ENCODE data around the gene ALOX15B. TPM values are rescaled to one million over a fixed set of nuclear protein-coding genes. Genes with fewer than 3 reads are reported as not detected.
A peak's percentile ranks its signal among the peaks of the same experiment; 100 is the strongest.

Gene ALOX15B
- total RNA-seq, 1 donor from 2014 or later: 80.2 TPM

- no peaks in the 10 kb centered on the region for H3K9me3 ChIP-seq
- DNase-seq (peak; percentile 59), ATAC-seq (no peak)
- H3K4me3 ChIP-seq: no peak overlapping the region
- peaks cover 14% of the 10 kb centered on the region for H3K4me1 ChIP-seq
- H3K27ac ChIP-seq: no peak overlapping the region
- H3K36me3 ChIP-seq: no peaks in the 10 kb centered on the region
- H3K27me3 ChIP-seq: peaks cover 32% of the 10 kb centered on the region
- TF ChIP-seq CTCF (IDR thresholded peaks at IDR 0.05): no peak
- intact Hi-C loops (cut with DNase I): no loop called here
These were observed 25.7 kb downstream of the ALOX15B start for GRCh38 chr17:8064561-8065019.

- H3K9me3 ChIP-seq: no peaks in the 10 kb centered on the region
- DNase-seq (peak; percentile 55), ATAC-seq (no peak)
- H3K4me1 ChIP-seq: peaks cover 17% of the 10 kb centered on the region
- peaks cover 16% of the 10 kb centered on the region for H3K27me3 ChIP-seq
- H3K36me3 ChIP-seq: no peaks in the 10 kb centered on the region
- no peak overlapping the region for H3K4me3 ChIP-seq
- no peak for TF ChIP-seq CTCF (IDR thresholded peaks at IDR 0.05)
- no peak overlapping the region for H3K27ac ChIP-seq
- intact Hi-C loops (cut with DNase I): no loop called here
These were observed 28.2 kb downstream of the ALOX15B start for GRCh38 chr17:8066841-8067775.

- Histone ChIP-seq H3K36me3 (no peaks in the 10 kb centered on the region), H3K27ac (no peak overlapping the region), H3K4me1 (peaks cover 19% of the 10 kb centered on the region), H3K9me3 (no peaks in the 10 kb centered on the region), H3K4me3 (no peak overlapping the region), H3K27me3 (peaks cover 18% of the 10 kb centered on the region)
- ATAC-seq (no peak), DNase-seq (peak; percentile 56)
- intact Hi-C loops (cut with DNase I): no loop called here
- no peak for TF ChIP-seq CTCF (IDR thresholded peaks at IDR 0.05)
These were observed 28.9 kb downstream of the ALOX15B start for GRCh38 chr17:8067806-8068205.

- intact Hi-C loops (cut with DNase I): no loop called here
- ATAC-seq: peak; percentile 69
These were observed 30.1 kb downstream of the ALOX15B start for GRCh38 chr17:8068736-8069586.

GRCh38 chr17:8069587-8069860, 30.7 kb downstream of the ALOX15B start:
- peaks cover 28% of the 10 kb centered on the region for H3K27me3 ChIP-seq
- DNase-seq: no peak
- intact Hi-C loops (cut with DNase I): no loop called here
- H3K9me3 ChIP-seq: no peaks in the 10 kb centered on the region
- no peaks in the 10 kb centered on the region for H3K36me3 ChIP-seq
- H3K27ac ChIP-seq: no peak overlapping the region
- TF ChIP-seq CTCF (IDR thresholded peaks at IDR 0.05): no peak
- ATAC-seq: no peak
- H3K4me3 ChIP-seq: no peak overlapping the region
- peaks cover 28% of the 10 kb centered on the region for H3K4me1 ChIP-seq

More at GRCh38 chr17:8068736-8069586, 30.1 kb downstream of the ALOX15B start:
- peak; percentile 74 for DNase-seq
- H3K27me3 ChIP-seq: peaks cover 22% of the 10 kb centered on the region
- TF ChIP-seq CTCF (IDR thresholded peaks at IDR 0.05): no peak
- peaks cover 28% of the 10 kb centered on the region for H3K4me1 ChIP-seq
- H3K9me3 ChIP-seq: no peaks in the 10 kb centered on the region
- H3K27ac ChIP-seq: no peak overlapping the region
- no peaks in the 10 kb centered on the region for H3K36me3 ChIP-seq
- H3K4me3 ChIP-seq: no peak overlapping the region
